ENCODE results near the gene PEX10. TPM values are rescaled to one million over a fixed set of nuclear protein-coding genes. Genes with fewer than 3 reads are reported as not detected.

Gene PEX10
- total RNA-seq, 5 donors from 2014 or later (not counting 1 experiment from before 2014, with no cell fraction given), result 11.7 to 13.2 (median 12.2) TPM

DNA sequence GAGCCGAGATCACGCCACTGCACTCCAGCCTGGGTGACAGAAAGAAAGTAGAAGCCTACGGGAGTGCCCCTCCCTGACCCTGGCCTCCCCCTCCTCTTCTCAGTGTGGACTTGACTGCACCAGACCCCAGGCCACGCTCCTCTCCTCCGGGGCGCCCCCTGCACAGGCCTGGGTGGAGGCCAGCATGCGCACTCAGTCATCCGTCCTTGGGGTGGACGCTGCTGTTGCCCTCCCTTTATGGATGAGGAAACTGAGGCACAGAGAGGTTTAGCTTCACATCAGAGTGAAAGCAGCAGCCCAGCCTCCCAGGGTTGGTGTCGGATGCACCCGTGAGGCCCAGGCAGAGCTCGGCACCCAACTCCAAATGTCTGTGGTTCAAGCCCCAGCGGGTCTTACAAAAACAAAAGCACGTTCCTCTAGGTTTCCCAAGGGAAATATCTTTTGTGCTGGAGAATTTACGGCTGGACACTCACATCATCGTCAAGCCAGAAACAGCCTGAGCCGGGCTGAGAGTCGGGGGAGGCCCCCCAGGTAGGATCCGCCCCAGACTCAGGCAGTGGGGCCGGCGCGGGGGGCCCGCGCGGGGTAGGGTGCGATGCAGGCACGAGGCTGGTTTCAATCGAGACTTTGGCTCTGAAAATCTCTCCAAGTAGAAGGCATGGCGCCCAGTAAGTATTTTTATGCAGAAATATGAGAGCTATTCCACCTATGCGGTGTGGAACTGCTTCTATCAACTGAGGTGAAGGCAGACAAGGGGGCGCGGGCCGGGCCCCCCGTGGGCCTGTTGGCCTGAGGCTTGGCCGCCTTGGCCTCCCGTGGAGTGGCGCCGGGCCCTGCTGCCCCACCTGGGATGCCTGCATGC is 57.6 kb downstream of the PEX10 start:
- ChIA-PET POLR2A (interaction anchor here in 1 of 2 donors (0.6 kb wide), 1 partner anchor 70 kb away, joined by 6 read pairs; no protein-coding TSS in a partner anchor), CTCF (no interaction called here)
- ATAC-seq (replicated peaks in 1 of 4) (no peak), DNase-seq (no peak)
- H3K9me3 Mint-ChIP-seq, result no peaks in the 10 kb centered on the region
- WGBS (ENCODE audit: insufficient coverage), result 91% methylated on average over 37 of the region's 38 CpGs
- Histone ChIP-seq H3K4me3 (ENCODE audit: control insufficient read depth in 1 of 2, extremely low read depth in 1 of 2, low read length in 1 of 2) (no peak overlapping the region), H3K9me3 (no peaks in the 10 kb centered on the region), H3K4me1 (ENCODE audit: control insufficient read depth in 1 of 2, extremely low read depth in 1 of 2, insufficient read depth in 2 of 2, low read length in 2 of 2) (no peaks in the 10 kb centered on the region), H3K27me3 (replicated peaks in 1 of 2; ENCODE audit: control insufficient read depth in 2 of 2, extremely low read depth in 1 of 2, insufficient read depth in 2 of 2, low read length in 1 of 2) (peaks cover 0 to 5% of the 10 kb centered on the region in 2 experiments), H3K27ac (ENCODE audit: low read length) (no peak overlapping the region), H3K36me3 (ENCODE audit: control insufficient read depth in 2 of 2, extremely low read depth in 1 of 2, insufficient read depth in 1 of 2, low read length in 1 of 2) (no peaks in the 10 kb centered on the region)
- no peaks in the 10 kb centered on the region for H3K36me3 Mint-ChIP-seq
- no peak overlapping the region for H3K27ac Mint-ChIP-seq
- no peaks in the 10 kb centered on the region for H3K4me1 Mint-ChIP-seq
- H3K4me3 Mint-ChIP-seq, result no peak overlapping the region
- H3K27me3 Mint-ChIP-seq, result no peaks in the 10 kb centered on the region

Other genes with a start within 250 kb of the PEX10 start
- gene FAAP20, start 217.8 kb downstream of the PEX10 start, total RNA-seq, result 10 to 100 TPM; 52.9 to 74.8 (median 68.2) TPM
- 100 to 1,000 TPM; 137 to 299 (median 157) TPM for gene SKI, start 184.2 kb downstream of the PEX10 start, total RNA-seq
- 10 to 100 TPM in 3 of 5 donors, 1 to 10 TPM in 2; 8.2 to 17.5 (median 13.2) TPM for gene MORN1, start 21.0 kb downstream of the PEX10 start, total RNA-seq
- gene RER1, start 20.7 kb downstream of the PEX10 start, total RNA-seq, result 100 to 1,000 TPM in 3 of 5 donors, 10 to 100 TPM in 2; 84.3 to 129 (median 125) TPM
- 10 to 100 TPM; 20.2 to 59.1 (median 27.9) TPM for gene PLCH2, start 63.7 kb upstream of the PEX10 start, total RNA-seq
- gene PANK4, start 114.0 kb upstream of the PEX10 start, total RNA-seq, result 100 to 1,000 TPM in 3 of 5 donors, 10 to 100 TPM in 2; 51.0 to 128 (median 119) TPM
- not detected for gene HES5, start 117.7 kb upstream of the PEX10 start, total RNA-seq
- gene TNFRSF14, start 143.8 kb upstream of the PEX10 start, total RNA-seq, result 100 to 1,000 TPM; 163 to 214 (median 211) TPM
- 10 to 100 TPM; 17.3 to 37.6 (median 35.3) TPM for gene PRXL2B, start 174.2 kb upstream of the PEX10 start, total RNA-seq
- gene MMEL1, start 220.5 kb upstream of the PEX10 start, total RNA-seq, result 1 to 10 TPM in 3 of 5 donors, under 1 TPM in 2; 0.72 to 3.3 (median 1.0) TPM

All from T-cell (primary cell).